Measurements from ENCODE around the gene NOL8.

GRCh38 chr9:92298036-92298435 lies 27.1 kb downstream of the NOL8 start:
- TF ChIP-seq POLR2A (IDR thresholded peaks at IDR 0.05) (no peak), CTCF (IDR thresholded peaks at IDR 0.05) (no peak)

Measured in heart left ventricle (tissue), 13 donors.